Astrocyte of the cerebellum (primary cell): ENCODE measurements around the gene JARID2.
"Not testable (repeated sequence)": the region's sequence is repeated elsewhere in the genome, so short reads cannot be mapped to it uniquely, and the experiment has no call there.

Source experiments
- DNase-seq: peaks from one replicate; pipeline ENCODE4 v3.0.0-alpha.2; 2011; ENCODE audit warnings: low read depth
- H3K4me3 ChIP-seq: 2 replicates; pipeline ENCODE4 v1.5.1; 2011; ENCODE audit warnings: mild to moderate bottlenecking, low read depth, low read length, moderate library complexity
- CTCF ChIP-seq: IDR thresholded peaks from 2 replicates; pipeline ENCODE4 v1.5.1; 2012; ENCODE audit warnings: low read length, low read depth, moderate library complexity, mild to moderate bottlenecking; ENCODE audit errors: missing control alignments
- in situ Hi-C: cut with HindIII; loops from 2 replicates; pipeline ENCODE4 v1.10.0; 2017; ENCODE audit warnings: low sequenced_read_pairs

The JARID2 gene

GRCh38 chr6:15535495-15536197, 289.8 kb downstream of the JARID2 start:
- no peak for DNase-seq
- H3K4me3 ChIP-seq = no peak overlapping the region
- TF ChIP-seq CTCF = no peak
- in situ Hi-C loops = no loop called here

- in situ Hi-C loops = no loop called here
- H3K4me3 ChIP-seq = no peak overlapping the region
- no peak for DNase-seq
- no peak for TF ChIP-seq CTCF
Observed at GRCh38 chr6:15536198-15536955, 290.5 kb downstream of the JARID2 start.

- H3K4me3 ChIP-seq = no peak overlapping the region
- TF ChIP-seq CTCF = no peak
- in situ Hi-C loops = no loop called here
- no peak for DNase-seq
Observed at GRCh38 chr6:15538106-15538505, 292.2 kb downstream of the JARID2 start.

GRCh38 chr6:15538766-15539495, 293.1 kb downstream of the JARID2 start:
- H3K4me3 ChIP-seq = no peak overlapping the region
- TF ChIP-seq CTCF = no peak
- no peak for DNase-seq
- in situ Hi-C loops = no loop called here

GRCh38 chr6:15539722-15540270, 293.9 kb downstream of the JARID2 start:
- no peak for DNase-seq

GRCh38 chr6:15543332-15543917, 297.6 kb downstream of the JARID2 start:
- not testable (repeated sequence) for DNase-seq, H3K4me3 ChIP-seq
- in situ Hi-C loops = loop anchor here (5.0 kb wide), 1 partner anchor 86 kb away; no protein-coding TSS in a partner anchor

More at GRCh38 chr6:15539722-15540270, 293.9 kb downstream of the JARID2 start:
- in situ Hi-C loops = loop anchor here (5.0 kb wide), 1 partner anchor 82 kb away; no protein-coding TSS in a partner anchor
- H3K4me3 ChIP-seq = no peak overlapping the region
- TF ChIP-seq CTCF = no peak
